Measurements from ENCODE around the gene OSR1.
"Not testable (repeated sequence)": the region's sequence is repeated elsewhere in the genome, so short reads cannot be mapped to it uniquely, and the experiment has no call there.

OSR1 gene

GRCh38 chr2:19330436-19330835 lies 28.0 kb downstream of the OSR1 start:
- DNase-seq, result no peak

- DNase-seq, result no peak
Measured at GRCh38 chr2:19329445-19329844, 29.0 kb downstream of the OSR1 start.

- no peak for DNase-seq
Measured at GRCh38 chr2:19327496-19327895, 30.9 kb downstream of the OSR1 start.

GRCh38 chr2:19321946-19322345 lies 36.5 kb downstream of the OSR1 start:
- peak; percentile 1 for DNase-seq

GRCh38 chr2:19320813-19321212 lies 37.6 kb downstream of the OSR1 start:
- DNase-seq, result no peak

GRCh38 chr2:19319698-19320097 lies 38.7 kb downstream of the OSR1 start:
- DNase-seq, result no peak

- DNase-seq, result no peak
Measured at GRCh38 chr2:19319064-19319463, 39.4 kb downstream of the OSR1 start.

GRCh38 chr2:19313553-19313952 lies 44.9 kb downstream of the OSR1 start:
- no peak for DNase-seq

- DNase-seq, result no peak
Measured at GRCh38 chr2:19312949-19313348, 45.5 kb downstream of the OSR1 start.

GRCh38 chr2:19306065-19306464 lies 52.4 kb downstream of the OSR1 start:
- not testable (repeated sequence) for DNase-seq

GRCh38 chr2:19305400-19306055 lies 52.9 kb downstream of the OSR1 start:
- DNase-seq, result not testable (repeated sequence)

- no peak for DNase-seq
Measured at GRCh38 chr2:19301706-19302105, 56.7 kb downstream of the OSR1 start.
